Measurements from ENCODE around the gene ENTPD6. TPM values are rescaled to one million over a fixed set of nuclear protein-coding genes. Genes with fewer than 3 reads are reported as not detected.

Gene ENTPD6
- total RNA-seq, 1 experiment from 2014 or later = 56.3 TPM

DNA sequence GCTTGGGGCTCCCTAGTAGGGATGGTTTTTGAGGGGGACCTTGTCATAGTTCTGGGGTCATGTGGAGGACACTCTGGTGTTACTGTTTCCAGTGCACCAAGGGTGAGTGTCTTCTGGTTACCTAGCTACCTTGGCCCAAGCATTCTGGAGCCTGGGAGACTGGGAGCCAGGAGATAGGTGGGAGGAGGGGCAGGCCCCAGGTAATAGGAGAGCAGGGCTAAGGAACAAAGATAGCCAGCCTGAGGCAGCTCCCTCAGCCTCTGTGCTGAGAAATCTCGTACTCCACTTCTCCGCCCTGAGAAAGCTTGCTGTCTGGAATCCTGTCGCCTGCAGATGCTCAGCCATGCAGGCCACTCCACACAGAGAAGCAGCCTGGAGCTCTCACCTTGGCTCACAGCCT is 8.3 kb upstream of the ENTPD6 start:
- no peak overlapping the region for H3K27ac Mint-ChIP-seq (ENCODE audit: unreplicated experiment)
- H3K4me1 Mint-ChIP-seq (ENCODE audit: low read depth, unreplicated experiment) = no peaks in the 10 kb centered on the region
- CTCF ChIA-PET = no interaction called here
- no TSS peak for BruUV-seq (replicated peaks)
- no peaks in the 10 kb centered on the region for H3K36me3 Mint-ChIP-seq (ENCODE audit: insufficient read depth, unreplicated experiment)
- peaks cover 5% of the 10 kb centered on the region for H3K9me3 Mint-ChIP-seq (ENCODE audit: low read depth, unreplicated experiment)
- H3K27me3 Mint-ChIP-seq (ENCODE audit: unreplicated experiment) = no peaks in the 10 kb centered on the region
- DNase-seq = no peak
- TF ChIP-seq, protein P1, sequence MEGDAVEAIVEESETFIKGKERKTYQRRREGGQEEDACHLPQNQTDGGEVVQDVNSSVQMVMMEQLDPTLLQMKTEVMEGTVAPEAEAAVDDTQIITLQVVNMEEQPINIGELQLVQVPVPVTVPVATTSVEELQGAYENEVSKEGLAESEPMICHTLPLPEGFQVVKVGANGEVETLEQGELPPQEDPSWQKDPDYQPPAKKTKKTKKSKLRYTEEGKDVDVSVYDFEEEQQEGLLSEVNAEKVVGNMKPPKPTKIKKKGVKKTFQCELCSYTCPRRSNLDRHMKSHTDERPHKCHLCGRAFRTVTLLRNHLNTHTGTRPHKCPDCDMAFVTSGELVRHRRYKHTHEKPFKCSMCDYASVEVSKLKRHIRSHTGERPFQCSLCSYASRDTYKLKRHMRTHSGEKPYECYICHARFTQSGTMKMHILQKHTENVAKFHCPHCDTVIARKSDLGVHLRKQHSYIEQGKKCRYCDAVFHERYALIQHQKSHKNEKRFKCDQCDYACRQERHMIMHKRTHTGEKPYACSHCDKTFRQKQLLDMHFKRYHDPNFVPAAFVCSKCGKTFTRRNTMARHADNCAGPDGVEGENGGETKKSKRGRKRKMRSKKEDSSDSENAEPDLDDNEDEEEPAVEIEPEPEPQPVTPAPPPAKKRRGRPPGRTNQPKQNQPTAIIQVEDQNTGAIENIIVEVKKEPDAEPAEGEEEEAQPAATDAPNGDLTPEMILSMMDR (IDR thresholded peaks at IDR 0.05; ENCODE audit: unreplicated experiment) = no peak
- H3K4me3 Mint-ChIP-seq (ENCODE audit: low read depth, unreplicated experiment) = no peak overlapping the region
- intact Hi-C loops (cut with micrococcal nuclease; ENCODE audit: unreplicated experiment) = no loop called here

DNA sequence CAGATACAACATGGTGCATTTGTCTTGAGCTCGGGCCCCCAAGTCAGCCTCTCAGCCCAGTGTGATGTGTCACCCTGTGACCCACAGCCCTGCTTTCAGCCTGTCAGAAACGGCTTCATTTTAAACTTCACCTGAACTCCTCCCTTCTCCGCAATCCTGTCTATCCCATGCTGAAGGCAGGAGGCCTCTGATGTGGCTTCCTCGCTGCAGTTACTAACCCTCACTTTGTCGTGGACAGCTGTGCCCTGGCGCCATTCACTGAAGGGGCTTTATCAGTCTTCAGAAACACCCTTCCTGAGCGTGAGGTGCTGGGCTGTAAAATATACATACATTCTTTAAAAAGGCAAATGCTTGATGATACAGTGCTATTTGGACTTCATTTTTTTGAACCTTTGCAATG is 7.9 kb upstream of the ENTPD6 start:
- no peak for DNase-seq
- Mint-ChIP-seq H3K36me3 (ENCODE audit: insufficient read depth, unreplicated experiment) (no peaks in the 10 kb centered on the region), H3K9me3 (ENCODE audit: low read depth, unreplicated experiment) (peaks cover 5% of the 10 kb centered on the region), H3K4me3 (ENCODE audit: low read depth, unreplicated experiment) (no peak overlapping the region), H3K27me3 (ENCODE audit: unreplicated experiment) (no peaks in the 10 kb centered on the region), H3K27ac (ENCODE audit: unreplicated experiment) (no peak overlapping the region), H3K4me1 (ENCODE audit: low read depth, unreplicated experiment) (no peaks in the 10 kb centered on the region)
- intact Hi-C loops (cut with micrococcal nuclease; ENCODE audit: unreplicated experiment) = no loop called here
- CTCF ChIA-PET = no interaction called here
- no TSS peak for BruUV-seq (replicated peaks)
- TF ChIP-seq, protein P1 (IDR thresholded peaks at IDR 0.05; ENCODE audit: unreplicated experiment) = no peak

DNA sequence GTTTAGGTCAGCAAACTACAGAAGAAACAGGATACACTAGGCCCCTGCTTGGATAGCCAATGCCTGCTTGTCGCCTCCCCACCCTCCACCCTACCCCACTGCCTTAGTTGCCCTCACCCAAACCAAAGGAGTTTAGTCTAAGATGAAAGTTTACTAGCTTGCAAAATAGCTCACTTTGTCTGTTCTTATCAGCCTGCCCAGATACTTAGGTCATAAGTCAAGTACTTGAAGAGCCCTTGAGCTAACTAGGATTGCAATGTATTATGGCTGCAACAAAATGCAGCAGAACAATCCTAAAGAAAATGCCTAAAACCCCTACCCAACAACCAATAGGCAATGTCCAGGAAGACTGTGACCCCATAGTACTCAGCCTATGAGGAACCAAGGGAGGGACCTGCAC is 7.3 kb upstream of the ENTPD6 start:
- no peak overlapping the region for H3K4me3 Mint-ChIP-seq (ENCODE audit: low read depth, unreplicated experiment)
- CTCF ChIA-PET = no interaction called here
- DNase-seq = no peak
- BruUV-seq (replicated peaks) = no TSS peak
- H3K4me1 Mint-ChIP-seq (ENCODE audit: low read depth, unreplicated experiment) = no peaks in the 10 kb centered on the region
- no peak overlapping the region for H3K27ac Mint-ChIP-seq (ENCODE audit: unreplicated experiment)
- no peaks in the 10 kb centered on the region for H3K36me3 Mint-ChIP-seq (ENCODE audit: insufficient read depth, unreplicated experiment)
- intact Hi-C loops (cut with micrococcal nuclease; ENCODE audit: unreplicated experiment) = no loop called here
- peaks cover 5% of the 10 kb centered on the region for H3K9me3 Mint-ChIP-seq (ENCODE audit: low read depth, unreplicated experiment)
- TF ChIP-seq, protein P1 (IDR thresholded peaks at IDR 0.05; ENCODE audit: unreplicated experiment) = no peak
- no peaks in the 10 kb centered on the region for H3K27me3 Mint-ChIP-seq (ENCODE audit: unreplicated experiment)

DNA sequence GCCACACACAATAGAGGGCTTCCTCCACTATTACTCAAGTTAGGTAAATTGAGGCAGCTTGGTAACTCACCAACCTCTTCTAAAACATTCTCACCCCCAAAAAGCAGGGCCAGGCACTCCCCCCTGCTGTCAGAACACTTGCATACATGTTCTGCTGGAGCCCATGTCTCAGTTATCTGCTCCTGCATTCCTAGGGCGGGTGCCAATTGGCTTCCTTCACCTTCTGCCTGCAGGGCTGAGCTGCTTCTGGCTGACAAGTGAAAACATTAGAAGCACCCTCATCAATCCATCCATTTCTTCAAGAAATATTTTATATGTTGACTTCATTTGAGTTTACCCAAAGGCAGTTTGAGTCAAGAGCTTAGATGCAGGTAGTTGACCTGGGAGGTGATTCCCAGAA is 4.5 kb upstream of the ENTPD6 start:
- intact Hi-C loops (cut with micrococcal nuclease; ENCODE audit: unreplicated experiment) = no loop called here
- Mint-ChIP-seq H3K4me1 (ENCODE audit: low read depth, unreplicated experiment) (no peaks in the 10 kb centered on the region), H3K36me3 (ENCODE audit: insufficient read depth, unreplicated experiment) (peaks cover 7% of the 10 kb centered on the region), H3K27ac (ENCODE audit: unreplicated experiment) (no peak overlapping the region), H3K9me3 (ENCODE audit: low read depth, unreplicated experiment) (no peaks in the 10 kb centered on the region), H3K4me3 (ENCODE audit: low read depth, unreplicated experiment) (no peak overlapping the region), H3K27me3 (ENCODE audit: unreplicated experiment) (no peaks in the 10 kb centered on the region)
- TF ChIP-seq, protein P1 (IDR thresholded peaks at IDR 0.05; ENCODE audit: unreplicated experiment) = no peak
- no TSS peak for BruUV-seq (replicated peaks)
- CTCF ChIA-PET = no interaction called here
- DNase-seq = no peak

DNA sequence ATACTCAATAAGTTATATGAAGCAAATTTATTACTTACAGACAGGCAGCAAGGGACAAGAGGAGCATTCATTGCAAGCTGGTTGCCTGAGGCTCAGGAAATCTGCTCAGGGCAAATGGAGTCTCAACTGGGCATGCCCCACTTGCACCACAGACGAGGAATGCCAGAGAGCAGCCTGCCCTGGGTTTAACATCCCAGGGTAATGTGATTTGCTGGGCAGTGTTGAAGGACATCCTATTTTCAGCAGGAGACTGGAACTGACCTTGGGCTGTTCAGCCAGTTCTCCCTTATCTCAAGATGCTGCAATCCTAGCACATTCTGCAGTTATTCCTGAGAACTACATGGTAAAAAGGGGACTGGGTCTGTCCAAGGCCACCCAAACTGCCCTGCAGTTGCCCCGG is 3.8 kb upstream of the ENTPD6 start:
- H3K27me3 Mint-ChIP-seq (ENCODE audit: unreplicated experiment) = no peaks in the 10 kb centered on the region
- no peak for DNase-seq

More for the DNA sequence above, 3.8 kb upstream of the ENTPD6 start:
- intact Hi-C loops (cut with micrococcal nuclease; ENCODE audit: unreplicated experiment) = no loop called here
- CTCF ChIA-PET = no interaction called here
- no peaks in the 10 kb centered on the region for H3K9me3 Mint-ChIP-seq (ENCODE audit: low read depth, unreplicated experiment)
- TF ChIP-seq, protein P1 (IDR thresholded peaks at IDR 0.05; ENCODE audit: unreplicated experiment) = no peak
- no peak overlapping the region for H3K4me3 Mint-ChIP-seq (ENCODE audit: low read depth, unreplicated experiment)
- no peak overlapping the region for H3K27ac Mint-ChIP-seq (ENCODE audit: unreplicated experiment)
- no TSS peak for BruUV-seq (replicated peaks)
- no peaks in the 10 kb centered on the region for H3K4me1 Mint-ChIP-seq (ENCODE audit: low read depth, unreplicated experiment)
- H3K36me3 Mint-ChIP-seq (ENCODE audit: insufficient read depth, unreplicated experiment) = peaks cover 13% of the 10 kb centered on the region
